HepG2 (cell line): ENCODE data around the gene MMP25. TPM values are rescaled to one million over a fixed set of nuclear protein-coding genes. Genes with fewer than 3 reads are reported as not detected.

Source experiments
- GPN1 ChIP-seq: sonication (generic); formaldehyde crosslinking; IDR thresholded peaks from 2 replicates; pipeline ENCODE4 v1.5.1; 2020; ENCODE audit warnings: missing genetic modification reagents, borderline replicate concordance
- ISL2 ChIP-seq: sonication (generic); formaldehyde crosslinking; IDR thresholded peaks from 2 replicates; pipeline ENCODE4 v1.5.0; 2020; ENCODE audit warnings: missing genetic modification reagents
- KDM1A ChIP-seq: IDR thresholded peaks from 2 replicates; pipeline ENCODE4 v1.6.1; 2016; ENCODE audit warnings: missing compliant biosample characterization
- MED8 ChIP-seq: sonication (generic); formaldehyde crosslinking; IDR thresholded peaks from 2 replicates; pipeline ENCODE4 v1.8.1; 2023; ENCODE audit warnings: mild to moderate bottlenecking, missing genetic modification reagents; ENCODE audit not compliant: insufficient replicate concordance
- MYNN ChIP-seq: sonication (generic); formaldehyde crosslinking; IDR thresholded peaks from 2 replicates; pipeline ENCODE4 v1.4.0; 2020; ENCODE audit warnings: mild to moderate bottlenecking, low read depth, missing genetic modification reagents
- RFX3 ChIP-seq: IDR thresholded peaks from 2 replicates; pipeline ENCODE4 v1.6.1; 2016; ENCODE audit warnings: missing biosample characterization, missing genetic modification reagents
- TBP ChIP-seq: sonication (generic); formaldehyde crosslinking; IDR thresholded peaks from 2 replicates; pipeline ENCODE4 v1.5.0; 2020; ENCODE audit warnings: missing genetic modification reagents
- ZBTB21 ChIP-seq: sonication (generic); formaldehyde crosslinking; IDR thresholded peaks from 2 replicates; pipeline ENCODE4 v1.4.0; 2020; ENCODE audit warnings: missing genetic modification reagents
- ZNF326 ChIP-seq: sonication (generic); formaldehyde crosslinking; IDR thresholded peaks from 2 replicates; pipeline ENCODE4 v1.4.0; 2020; ENCODE audit warnings: missing genetic modification reagents, borderline replicate concordance
- ZNF383 ChIP-seq: sonication (generic); formaldehyde crosslinking; IDR thresholded peaks from 2 replicates; pipeline ENCODE4 v1.4.0; 2020; ENCODE audit warnings: missing genetic modification reagents, mild to moderate bottlenecking, borderline replicate concordance
- ZNF431 ChIP-seq: sonication (generic); formaldehyde crosslinking; IDR thresholded peaks from 2 replicates; pipeline ENCODE4 v1.9.0; 2022; ENCODE audit warnings: missing genetic modification reagents, low read depth, mild to moderate bottlenecking, borderline replicate concordance
- ZNF460 ChIP-seq: sonication (generic); formaldehyde crosslinking; IDR thresholded peaks from 2 replicates; pipeline ENCODE4 v1.5.1; 2020; ENCODE audit warnings: missing genetic modification reagents, mild to moderate bottlenecking, borderline replicate concordance
- ZNF501 ChIP-seq: sonication (generic); formaldehyde crosslinking; IDR thresholded peaks from 2 replicates; pipeline ENCODE4 v1.5.1; 2020; ENCODE audit warnings: mild to moderate bottlenecking, moderate library complexity, missing genetic modification reagents
- ZNF782 ChIP-seq: sonication (generic); formaldehyde crosslinking; IDR thresholded peaks from 2 replicates; pipeline ENCODE4 v1.4.0; 2020; ENCODE audit warnings: missing genetic modification reagents, mild to moderate bottlenecking, borderline replicate concordance
- ZNF792 ChIP-seq: IDR thresholded peaks from 2 replicates; pipeline ENCODE4 v1.6.1; 2016
- polyA plus RNA-seq, 8 experiments: library from polyadenylated mRNA; depleted of rRNA in 3 of 8; stranded (reverse) in 7 of 8; unstranded in 1 of 8; fragments of >200 nt; fragmentation: Illumina TruSeq in 4 of 8; extraction: Trizol in 4 of 8; gene quantifications; 2 replicates each; pipeline versions ENCODE4 v1.2.1 to v1.2.3, GENCODE V29; 2011 to 2016; ENCODE audit warnings: low read depth in 4 of 8, missing spikeins in 1 of 8, mixed read lengths in 1 of 8; ENCODE audit not compliant: insufficient read depth in 1 of 8
- total RNA-seq, 5 experiments: library from RNA; depleted of rRNA; stranded (reverse); fragments of >200 nt; fragmentation: Illumina TruSeq; extraction: Trizol; gene quantifications; 2 replicates each; pipeline ENCODE4 v1.2.3, GENCODE V29; 2016; ENCODE audit warnings: low read depth in 1 of 5
- TF ChIP-seq, protein P1 (sequence below): sonication (generic); formaldehyde crosslinking; IDR thresholded peaks from 2 replicates; pipeline ENCODE4 v1.4.0; 2020; ENCODE audit warnings: low read depth, missing genetic modification reagents
- TF ChIP-seq, protein P2 (sequence below): IDR thresholded peaks from 2 replicates; pipeline ENCODE4 v1.6.1; 2012; ENCODE audit warnings: inconsistent platforms
- TF ChIP-seq, protein P3 (sequence below): sonication (generic); formaldehyde crosslinking; IDR thresholded peaks from 2 replicates; pipeline ENCODE4 v1.4.0; 2020; ENCODE audit warnings: missing genetic modification reagents, mild to moderate bottlenecking, borderline replicate concordance
- TF ChIP-seq, protein P4 (sequence below): sonication (generic); formaldehyde crosslinking; IDR thresholded peaks from 2 replicates; pipeline ENCODE4 v1.9.0; 2021; ENCODE audit warnings: missing genetic modification reagents, mild to moderate bottlenecking, borderline replicate concordance
- TF ChIP-seq, protein P5 (sequence below): sonication (generic); formaldehyde crosslinking; IDR thresholded peaks from 2 replicates; pipeline ENCODE4 v1.5.0; 2020; ENCODE audit warnings: missing genetic modification reagents, mild to moderate bottlenecking, borderline replicate concordance

MMP25 gene
- total and polyA plus RNA-seq, 2 of the 13 experiments (the other 11 are each of a cell fraction or from before 2014, with no cell fraction given), result 0.04 to 0.08 TPM

DNA sequence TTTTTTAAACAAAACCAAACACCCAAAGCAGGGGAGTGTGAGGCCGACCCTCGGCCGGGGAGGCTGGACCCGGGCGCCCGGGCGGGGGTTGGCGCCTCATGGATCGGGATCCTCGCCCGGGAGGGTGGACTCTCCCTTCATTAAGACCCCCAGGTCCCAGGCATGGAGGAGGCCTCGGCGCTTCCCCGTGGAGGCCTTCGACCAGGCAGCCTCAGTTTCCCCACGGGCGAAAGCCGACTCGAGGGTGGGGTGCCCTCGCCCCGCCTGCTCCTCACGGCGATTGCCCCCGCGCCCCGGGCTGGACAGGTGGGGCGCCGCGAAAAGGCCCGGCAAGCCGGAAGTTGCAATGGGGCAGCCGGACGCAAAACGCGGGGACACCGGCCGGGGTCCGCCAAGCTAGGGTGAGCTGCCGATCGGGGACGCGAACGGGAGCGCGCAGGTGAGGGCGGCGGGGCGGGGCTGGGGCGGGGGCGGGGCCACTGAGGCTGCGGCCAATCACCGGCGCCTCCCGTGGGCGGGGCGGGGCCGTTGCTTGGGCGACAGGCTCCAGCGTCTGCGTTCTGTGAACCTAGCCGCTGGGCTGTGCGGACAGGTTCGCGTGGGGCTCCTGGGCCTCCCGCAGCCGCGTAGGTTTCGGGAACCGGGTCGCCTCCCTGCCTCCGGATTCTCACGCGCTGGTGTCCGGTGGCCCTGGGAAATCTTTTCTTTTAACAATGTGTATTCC is 60.0 kb downstream of the MMP25 start (continued):
- TF ChIP-seq, protein P1, sequence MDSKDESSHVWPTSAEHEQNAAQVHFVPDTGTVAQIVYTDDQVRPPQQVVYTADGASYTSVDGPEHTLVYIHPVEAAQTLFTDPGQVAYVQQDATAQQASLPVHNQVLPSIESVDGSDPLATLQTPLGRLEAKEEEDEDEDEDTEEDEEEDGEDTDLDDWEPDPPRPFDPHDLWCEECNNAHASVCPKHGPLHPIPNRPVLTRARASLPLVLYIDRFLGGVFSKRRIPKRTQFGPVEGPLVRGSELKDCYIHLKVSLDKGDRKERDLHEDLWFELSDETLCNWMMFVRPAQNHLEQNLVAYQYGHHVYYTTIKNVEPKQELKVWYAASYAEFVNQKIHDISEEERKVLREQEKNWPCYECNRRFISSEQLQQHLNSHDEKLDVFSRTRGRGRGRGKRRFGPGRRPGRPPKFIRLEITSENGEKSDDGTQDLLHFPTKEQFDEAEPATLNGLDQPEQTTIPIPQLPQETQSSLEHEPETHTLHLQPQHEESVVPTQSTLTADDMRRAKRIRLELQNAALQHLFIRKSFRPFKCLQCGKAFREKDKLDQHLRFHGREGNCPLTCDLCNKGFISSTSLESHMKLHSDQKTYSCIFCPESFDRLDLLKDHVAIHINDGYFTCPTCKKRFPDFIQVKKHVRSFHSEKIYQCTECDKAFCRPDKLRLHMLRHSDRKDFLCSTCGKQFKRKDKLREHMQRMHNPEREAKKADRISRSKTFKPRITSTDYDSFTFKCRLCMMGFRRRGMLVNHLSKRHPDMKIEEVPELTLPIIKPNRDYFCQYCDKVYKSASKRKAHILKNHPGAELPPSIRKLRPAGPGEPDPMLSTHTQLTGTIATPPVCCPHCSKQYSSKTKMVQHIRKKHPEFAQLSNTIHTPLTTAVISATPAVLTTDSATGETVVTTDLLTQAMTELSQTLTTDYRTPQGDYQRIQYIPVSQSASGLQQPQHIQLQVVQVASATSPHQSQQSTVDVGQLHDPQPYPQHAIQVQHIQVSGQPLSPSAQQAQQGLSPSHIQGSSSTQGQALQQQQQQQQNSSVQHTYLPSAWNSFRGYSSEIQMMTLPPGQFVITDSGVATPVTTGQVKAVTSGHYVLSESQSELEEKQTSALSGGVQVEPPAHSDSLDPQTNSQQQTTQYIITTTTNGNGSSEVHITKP (CRISPR knock-in tag), result peak; percentile 58; the same call in 1 of the 2 replicates
- TF ChIP-seq MYNN (CRISPR knock-in tag) (no peak), ZBTB21 (0 out of 2 replicates have a peak, but pooled peaks have one; percentile 12), ZNF501 (CRISPR knock-in tag) (peak; percentile 69; the same call in 1 of the 2 replicates), MED8 (CRISPR knock-in tag) (peak; percentile 86), ZNF383 (CRISPR knock-in tag) (no peak), ZNF326 (CRISPR knock-in tag) (no peak), RFX3 (CRISPR knock-in tag) (peak; percentile 75), ISL2 (peak; percentile 55; the same call in 1 of the 2 replicates), ZNF782 (CRISPR knock-in tag) (no peak), ZNF460 (no peak), TBP (CRISPR knock-in tag) (no peak), ZNF431 (CRISPR knock-in tag) (peak; percentile 81; the same call in 1 of the 2 replicates), GPN1 (no peak), ZNF792 (no peak), KDM1A (CRISPR knock-in tag) (no peak)
- TF ChIP-seq, protein P2, sequence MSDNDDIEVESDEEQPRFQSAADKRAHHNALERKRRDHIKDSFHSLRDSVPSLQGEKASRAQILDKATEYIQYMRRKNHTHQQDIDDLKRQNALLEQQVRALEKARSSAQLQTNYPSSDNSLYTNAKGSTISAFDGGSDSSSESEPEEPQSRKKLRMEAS, result peak; percentile 84
- TF ChIP-seq, protein P3, sequence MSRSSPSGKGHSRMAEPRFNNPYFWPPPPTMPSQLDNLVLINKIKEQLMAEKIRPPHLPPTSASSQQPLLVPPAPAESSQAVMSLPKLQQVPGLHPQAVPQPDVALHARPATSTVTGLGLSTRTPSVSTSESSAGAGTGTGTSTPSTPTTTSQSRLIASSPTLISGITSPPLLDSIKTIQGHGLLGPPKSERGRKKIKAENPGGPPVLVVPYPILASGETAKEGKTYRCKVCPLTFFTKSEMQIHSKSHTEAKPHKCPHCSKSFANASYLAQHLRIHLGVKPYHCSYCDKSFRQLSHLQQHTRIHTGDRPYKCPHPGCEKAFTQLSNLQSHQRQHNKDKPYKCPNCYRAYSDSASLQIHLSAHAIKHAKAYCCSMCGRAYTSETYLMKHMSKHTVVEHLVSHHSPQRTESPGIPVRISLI (CRISPR knock-in tag), result peak; percentile 49; the same call in 1 of the 2 replicates
- TF ChIP-seq, protein P4, sequence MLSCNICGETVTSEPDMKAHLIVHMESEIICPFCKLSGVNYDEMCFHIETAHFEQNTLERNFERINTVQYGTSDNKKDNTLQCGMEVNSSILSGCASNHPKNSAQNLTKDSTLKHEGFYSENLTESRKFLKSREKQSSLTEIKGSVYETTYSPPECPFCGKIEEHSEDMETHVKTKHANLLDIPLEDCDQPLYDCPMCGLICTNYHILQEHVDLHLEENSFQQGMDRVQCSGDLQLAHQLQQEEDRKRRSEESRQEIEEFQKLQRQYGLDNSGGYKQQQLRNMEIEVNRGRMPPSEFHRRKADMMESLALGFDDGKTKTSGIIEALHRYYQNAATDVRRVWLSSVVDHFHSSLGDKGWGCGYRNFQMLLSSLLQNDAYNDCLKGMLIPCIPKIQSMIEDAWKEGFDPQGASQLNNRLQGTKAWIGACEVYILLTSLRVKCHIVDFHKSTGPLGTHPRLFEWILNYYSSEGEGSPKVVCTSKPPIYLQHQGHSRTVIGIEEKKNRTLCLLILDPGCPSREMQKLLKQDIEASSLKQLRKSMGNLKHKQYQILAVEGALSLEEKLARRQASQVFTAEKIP (CRISPR knock-in tag), result no peak
- TF ChIP-seq, protein P5, sequence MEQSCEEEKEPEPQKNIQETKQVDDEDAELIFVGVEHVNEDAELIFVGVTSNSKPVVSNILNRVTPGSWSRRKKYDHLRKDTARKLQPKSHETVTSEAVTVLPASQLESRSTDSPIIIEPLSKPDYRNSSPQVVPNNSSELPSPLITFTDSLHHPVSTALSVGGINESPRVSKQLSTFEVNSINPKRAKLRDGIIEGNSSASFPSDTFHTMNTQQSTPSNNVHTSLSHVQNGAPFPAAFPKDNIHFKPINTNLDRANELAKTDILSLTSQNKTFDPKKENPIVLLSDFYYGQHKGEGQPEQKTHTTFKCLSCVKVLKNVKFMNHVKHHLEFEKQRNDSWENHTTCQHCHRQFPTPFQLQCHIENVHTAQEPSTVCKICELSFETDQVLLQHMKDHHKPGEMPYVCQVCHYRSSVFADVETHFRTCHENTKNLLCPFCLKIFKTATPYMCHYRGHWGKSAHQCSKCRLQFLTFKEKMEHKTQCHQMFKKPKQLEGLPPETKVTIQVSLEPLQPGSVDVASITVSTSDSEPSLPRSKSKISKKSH, result peak; percentile 25; the same call in 1 of the 2 replicates
